Epithelial cell of esophagus (primary cell): ENCODE measurements around the gene DPP3.

Source experiments
- DNase-seq: peaks from one replicate; pipeline ENCODE4 v3.0.0; 2010; ENCODE audit warnings: low read depth
- H3K4me3 ChIP-seq: 2 replicates; pipeline ENCODE4 v1.5.1; 2011; ENCODE audit warnings: mild to moderate bottlenecking, low read length, control low read depth
- TF ChIP-seq, protein P1 (sequence below): IDR thresholded peaks from 2 replicates; pipeline ENCODE4 v1.5.1; 2011; ENCODE audit warnings: low read depth, mild to moderate bottlenecking, low read length, control low read depth, inconsistent platforms; ENCODE audit not compliant: insufficient read depth; ENCODE audit errors: missing control alignments

The DPP3 gene

DNA sequence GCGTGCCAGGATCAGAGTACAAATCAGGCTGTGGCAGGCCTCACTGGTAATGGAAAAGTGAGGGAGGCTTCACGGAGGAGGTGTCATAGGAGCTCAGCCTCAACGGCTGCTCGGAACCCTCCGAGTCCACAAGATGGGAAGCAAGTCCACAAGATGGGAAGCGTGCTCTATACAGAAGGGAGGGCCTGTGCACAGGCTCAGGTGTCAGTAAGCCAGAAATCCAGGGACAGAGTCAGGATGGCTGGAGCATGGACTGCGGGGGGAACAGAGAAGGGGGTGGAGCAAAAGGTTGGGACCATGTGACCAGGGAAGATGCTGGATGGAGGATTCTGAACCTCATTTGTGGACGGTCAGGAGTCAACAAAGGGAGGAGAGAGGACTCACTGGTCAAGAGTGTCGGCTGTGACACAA lies 3.4 kb upstream of the DPP3 start:
- DNase-seq = no peak
- no peak overlapping the region for H3K4me3 ChIP-seq
- TF ChIP-seq, protein P1, sequence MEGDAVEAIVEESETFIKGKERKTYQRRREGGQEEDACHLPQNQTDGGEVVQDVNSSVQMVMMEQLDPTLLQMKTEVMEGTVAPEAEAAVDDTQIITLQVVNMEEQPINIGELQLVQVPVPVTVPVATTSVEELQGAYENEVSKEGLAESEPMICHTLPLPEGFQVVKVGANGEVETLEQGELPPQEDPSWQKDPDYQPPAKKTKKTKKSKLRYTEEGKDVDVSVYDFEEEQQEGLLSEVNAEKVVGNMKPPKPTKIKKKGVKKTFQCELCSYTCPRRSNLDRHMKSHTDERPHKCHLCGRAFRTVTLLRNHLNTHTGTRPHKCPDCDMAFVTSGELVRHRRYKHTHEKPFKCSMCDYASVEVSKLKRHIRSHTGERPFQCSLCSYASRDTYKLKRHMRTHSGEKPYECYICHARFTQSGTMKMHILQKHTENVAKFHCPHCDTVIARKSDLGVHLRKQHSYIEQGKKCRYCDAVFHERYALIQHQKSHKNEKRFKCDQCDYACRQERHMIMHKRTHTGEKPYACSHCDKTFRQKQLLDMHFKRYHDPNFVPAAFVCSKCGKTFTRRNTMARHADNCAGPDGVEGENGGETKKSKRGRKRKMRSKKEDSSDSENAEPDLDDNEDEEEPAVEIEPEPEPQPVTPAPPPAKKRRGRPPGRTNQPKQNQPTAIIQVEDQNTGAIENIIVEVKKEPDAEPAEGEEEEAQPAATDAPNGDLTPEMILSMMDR = no peak

DNA sequence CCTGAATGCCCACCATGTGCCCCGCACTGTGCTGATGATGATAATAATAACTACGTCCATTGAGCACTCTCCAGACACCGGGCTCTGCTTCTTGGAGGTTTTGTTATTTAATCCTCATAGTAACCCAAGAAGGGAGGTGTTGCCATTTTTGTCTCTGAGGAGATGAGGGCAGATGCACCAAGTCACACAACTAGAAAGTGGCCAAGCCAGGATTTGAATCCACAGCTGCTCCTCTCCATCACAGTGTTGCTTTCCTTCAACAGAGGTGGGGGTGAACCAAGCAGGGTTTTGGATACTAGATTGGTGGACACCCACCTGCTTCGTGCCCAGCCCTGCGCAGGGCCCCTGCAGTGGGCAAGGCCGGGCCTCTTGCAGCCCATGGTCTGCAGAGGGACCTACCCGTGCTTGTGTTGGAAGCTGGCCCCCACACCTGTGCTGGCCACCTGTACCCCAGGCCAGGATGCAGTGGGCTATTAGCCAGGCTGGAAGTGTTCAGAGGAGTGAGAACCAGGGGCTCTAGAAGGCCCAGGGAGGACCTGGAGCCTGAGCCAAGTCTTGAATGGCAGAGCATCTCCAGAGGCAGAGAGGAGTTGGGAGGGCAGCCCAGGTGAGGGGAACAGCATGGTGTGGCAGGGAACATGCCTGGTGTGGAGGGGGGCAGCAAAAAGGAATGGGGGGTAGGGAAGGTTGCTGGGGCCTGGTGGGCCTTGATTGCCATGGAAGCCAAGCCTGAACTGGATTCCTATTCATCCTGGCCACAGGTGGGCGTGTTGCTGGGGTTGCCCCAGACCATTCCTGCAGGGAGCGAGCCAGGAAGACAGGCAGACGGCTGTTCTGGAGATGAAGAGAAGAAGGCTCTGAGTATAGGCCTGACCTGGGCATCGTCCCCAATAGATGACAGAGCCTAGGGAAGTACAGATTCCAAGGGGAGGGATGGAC lies 2.7 kb upstream of the DPP3 start:
- TF ChIP-seq, protein P1 = no peak
- no peak overlapping the region for H3K4me3 ChIP-seq
- no peak for DNase-seq

DNA sequence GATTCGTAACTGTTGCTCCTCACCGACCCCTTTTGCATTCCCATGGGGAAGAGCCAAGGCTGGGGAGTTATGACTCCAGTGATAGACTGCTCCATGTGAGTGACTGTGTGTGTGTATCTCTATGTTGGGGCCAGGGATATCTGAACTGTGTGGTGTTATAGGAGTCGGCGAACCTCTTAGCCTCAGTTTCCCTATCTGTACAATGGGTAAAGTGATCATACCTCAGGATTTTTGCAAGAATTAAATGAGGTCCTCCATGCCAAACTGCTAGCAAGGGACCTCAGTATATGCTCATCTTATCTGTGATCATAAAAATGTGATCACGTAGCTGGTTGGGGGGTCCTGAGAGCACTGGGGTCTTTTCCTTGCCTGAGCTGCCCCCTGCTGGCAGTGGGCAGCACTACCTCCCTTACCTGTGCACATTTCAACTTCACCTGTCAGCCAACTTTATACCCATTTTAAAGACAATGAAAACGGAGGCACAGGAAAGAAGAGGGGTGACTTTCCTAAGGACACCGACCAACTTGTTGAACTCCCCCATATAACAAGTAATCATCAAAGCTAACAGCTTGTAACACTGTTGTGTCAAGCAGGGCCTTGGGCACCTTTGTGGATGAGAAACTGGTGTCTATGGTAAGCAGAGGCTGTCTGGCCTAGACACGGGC lies 1.4 kb upstream of the DPP3 start:
- peak; percentile 38 for DNase-seq
- TF ChIP-seq, protein P1 = peak; percentile 91
- H3K4me3 ChIP-seq = peak overlapping the region; percentile 81

DNA sequence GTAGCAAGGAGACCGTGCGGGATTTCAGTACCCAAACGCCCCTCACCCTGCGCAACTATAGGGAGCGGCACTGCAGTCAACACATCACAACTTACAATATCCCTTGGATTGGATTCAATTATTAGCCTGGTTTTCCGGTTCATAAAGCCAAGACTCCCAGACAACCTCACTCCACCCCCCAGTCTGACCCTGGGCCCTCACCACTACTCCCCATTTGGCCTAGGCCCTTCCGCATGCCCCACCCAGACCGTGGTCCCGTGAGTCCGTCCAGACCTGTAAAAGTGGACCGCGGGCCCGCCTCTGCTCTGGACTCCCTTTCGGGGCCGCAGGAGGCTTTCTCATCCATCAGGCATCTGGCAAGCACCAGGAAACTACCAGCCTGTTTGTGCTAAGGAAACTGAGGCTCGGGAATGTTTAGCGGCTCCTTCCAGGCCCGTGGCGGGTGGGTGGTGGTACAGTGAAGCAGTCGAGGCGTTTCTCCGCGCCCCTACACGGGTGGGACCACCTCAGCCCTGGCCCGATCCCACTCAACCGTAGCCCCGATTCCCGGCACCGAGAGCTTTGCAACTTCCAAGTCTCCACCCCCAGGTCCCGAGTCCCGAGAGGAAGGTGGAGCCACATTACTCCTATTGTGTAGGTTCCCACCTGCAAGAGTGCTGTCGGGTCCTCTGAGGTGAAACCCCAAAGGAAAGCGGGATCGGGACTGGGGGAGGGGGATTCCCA lies 679 bp upstream of the DPP3 start:
- peak overlapping the region; percentile 81 for H3K4me3 ChIP-seq
- TF ChIP-seq, protein P1 = no peak
- peak; percentile 84 for DNase-seq

DNA sequence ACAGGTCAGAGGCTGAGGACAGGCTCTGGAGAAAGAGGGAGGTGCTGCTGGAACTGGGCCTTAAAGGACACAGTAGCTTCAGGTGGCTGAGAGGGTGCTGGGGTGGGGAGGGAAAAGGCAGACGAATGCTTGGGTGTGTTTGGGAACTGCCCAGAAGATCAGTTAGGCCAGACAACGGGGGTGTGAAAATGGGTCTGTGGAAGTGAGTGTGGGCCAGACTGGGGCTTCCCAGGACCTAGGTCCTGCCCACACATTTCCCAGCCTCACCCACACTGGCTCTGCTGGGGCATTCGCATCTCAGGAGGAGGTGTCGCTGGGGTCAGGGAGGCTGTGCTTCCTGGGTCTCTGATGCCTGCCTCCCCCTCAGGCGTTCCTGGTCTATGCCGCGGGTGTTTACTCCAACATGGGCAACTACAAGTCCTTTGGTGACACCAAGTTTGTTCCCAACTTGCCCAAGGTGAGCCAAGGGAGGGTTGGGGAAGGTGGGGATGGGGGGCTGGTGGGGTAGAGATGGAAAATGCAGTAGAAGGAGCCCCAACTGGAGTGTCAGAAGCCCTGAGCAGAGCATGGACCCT lies 4.7 kb downstream of the DPP3 start:
- TF ChIP-seq, protein P1 = no peak
- no peak for DNase-seq
- H3K4me3 ChIP-seq = no peak overlapping the region

DNA sequence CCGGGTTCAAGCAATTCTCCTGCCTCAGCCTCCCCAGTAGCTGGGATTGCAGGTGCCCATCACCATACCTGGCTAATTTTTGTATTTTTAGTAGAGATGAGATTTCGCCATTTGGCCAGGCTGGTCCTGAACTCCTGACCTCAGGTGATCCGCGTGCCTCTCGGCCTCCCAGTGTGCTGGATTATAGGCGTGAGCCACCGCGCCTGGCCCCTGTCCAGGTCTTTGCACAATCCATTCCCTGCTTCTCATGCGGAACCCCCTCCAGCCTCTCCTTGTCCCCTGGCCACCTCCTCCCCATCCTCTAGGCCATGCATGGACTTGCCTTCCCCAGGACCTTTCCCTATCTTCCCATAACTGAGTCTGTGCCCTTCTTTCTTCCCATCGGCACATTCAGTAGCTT lies 8.7 kb downstream of the DPP3 start:
- no peak overlapping the region for H3K4me3 ChIP-seq
- TF ChIP-seq, protein P1 = no peak
- DNase-seq = no peak
